ENCODE data around the gene NOG. TPM values are rescaled to one million over a fixed set of nuclear protein-coding genes. Genes with fewer than 3 reads are reported as not detected.

Gene NOG
- total RNA-seq (ENCODE audit: unreplicated experiment): not detected
- long read RNA-seq: 0 reads

DNA sequence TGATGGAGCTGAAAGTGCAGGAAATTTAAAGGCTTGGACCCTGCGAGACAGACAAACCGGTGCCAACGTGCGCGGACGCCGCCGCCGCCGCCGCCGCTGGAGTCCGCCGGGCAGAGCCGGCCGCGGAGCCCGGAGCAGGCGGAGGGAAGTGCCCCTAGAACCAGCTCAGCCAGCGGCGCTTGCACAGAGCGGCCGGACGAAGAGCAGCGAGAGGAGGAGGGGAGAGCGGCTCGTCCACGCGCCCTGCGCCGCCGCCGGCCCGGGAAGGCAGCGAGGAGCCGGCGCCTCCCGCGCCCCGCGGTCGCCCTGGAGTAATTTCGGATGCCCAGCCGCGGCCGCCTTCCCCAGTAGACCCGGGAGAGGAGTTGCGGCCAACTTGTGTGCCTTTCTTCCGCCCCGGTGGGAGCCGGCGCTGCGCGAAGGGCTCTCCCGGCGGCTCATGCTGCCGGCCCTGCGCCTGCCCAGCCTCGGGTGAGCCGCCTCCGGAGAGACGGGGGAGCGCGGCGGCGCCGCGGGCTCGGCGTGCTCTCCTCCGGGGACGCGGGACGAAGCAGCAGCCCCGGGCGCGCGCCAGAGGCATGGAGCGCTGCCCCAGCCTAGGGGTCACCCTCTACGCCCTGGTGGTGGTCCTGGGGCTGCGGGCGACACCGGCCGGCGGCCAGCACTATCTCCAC is at the start of gene NOG:
Gene NOG, plus strand, starts transcription at position 54 of the 674 bp plus-strand sequence. Its CDS starts 525 bp downstream, at position 579.
- H3K4me1 Mint-ChIP-seq (ENCODE audit: low read depth, unreplicated experiment): peaks cover 6% of the 10 kb centered on the region
- H3K27ac Mint-ChIP-seq (ENCODE audit: unreplicated experiment): no peak within 1 kb of the TSS

DNA sequence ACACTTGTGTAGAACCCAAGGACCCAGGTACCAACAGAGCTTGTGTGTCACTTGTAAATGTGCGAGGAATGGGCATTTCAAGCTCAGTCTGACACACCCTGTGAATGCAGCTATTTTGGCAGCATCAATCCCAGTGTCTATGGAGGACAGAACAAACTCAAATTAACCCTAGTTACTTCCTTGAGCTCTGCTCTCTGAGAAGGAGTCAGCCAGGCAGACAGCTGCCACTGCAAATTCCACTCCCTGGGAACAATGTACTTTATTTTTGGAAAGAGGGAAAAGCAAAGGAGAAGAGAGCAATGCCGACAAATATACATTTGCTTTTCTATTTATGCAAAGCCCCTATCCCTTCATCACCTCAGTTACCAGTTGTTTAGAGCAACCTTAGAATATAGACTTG is 48.4 kb upstream of the NOG start:
- no peaks in the 10 kb centered on the region for H3K9me3 Mint-ChIP-seq (ENCODE audit: unreplicated experiment)
- H3K4me1 Mint-ChIP-seq (ENCODE audit: low read depth, unreplicated experiment): no peaks in the 10 kb centered on the region
- DNase-seq: no peak
- no peak overlapping the region for H3K27ac Mint-ChIP-seq (ENCODE audit: unreplicated experiment)
- peaks cover 2% of the 10 kb centered on the region for H3K27me3 Mint-ChIP-seq (ENCODE audit: unreplicated experiment)
- H3K36me3 Mint-ChIP-seq (ENCODE audit: unreplicated experiment): peaks cover 5% of the 10 kb centered on the region
- no peak overlapping the region for H3K4me3 Mint-ChIP-seq (ENCODE audit: unreplicated experiment)
- TF ChIP-seq, protein P1, sequence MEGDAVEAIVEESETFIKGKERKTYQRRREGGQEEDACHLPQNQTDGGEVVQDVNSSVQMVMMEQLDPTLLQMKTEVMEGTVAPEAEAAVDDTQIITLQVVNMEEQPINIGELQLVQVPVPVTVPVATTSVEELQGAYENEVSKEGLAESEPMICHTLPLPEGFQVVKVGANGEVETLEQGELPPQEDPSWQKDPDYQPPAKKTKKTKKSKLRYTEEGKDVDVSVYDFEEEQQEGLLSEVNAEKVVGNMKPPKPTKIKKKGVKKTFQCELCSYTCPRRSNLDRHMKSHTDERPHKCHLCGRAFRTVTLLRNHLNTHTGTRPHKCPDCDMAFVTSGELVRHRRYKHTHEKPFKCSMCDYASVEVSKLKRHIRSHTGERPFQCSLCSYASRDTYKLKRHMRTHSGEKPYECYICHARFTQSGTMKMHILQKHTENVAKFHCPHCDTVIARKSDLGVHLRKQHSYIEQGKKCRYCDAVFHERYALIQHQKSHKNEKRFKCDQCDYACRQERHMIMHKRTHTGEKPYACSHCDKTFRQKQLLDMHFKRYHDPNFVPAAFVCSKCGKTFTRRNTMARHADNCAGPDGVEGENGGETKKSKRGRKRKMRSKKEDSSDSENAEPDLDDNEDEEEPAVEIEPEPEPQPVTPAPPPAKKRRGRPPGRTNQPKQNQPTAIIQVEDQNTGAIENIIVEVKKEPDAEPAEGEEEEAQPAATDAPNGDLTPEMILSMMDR (IDR thresholded peaks at IDR 0.05; ENCODE audit: partially characterized antibody, unreplicated experiment): no peak

More for the DNA sequence above, at the start of gene NOG:
- Mint-ChIP-seq H3K9me3 (ENCODE audit: unreplicated experiment) (peaks cover 10% of the 10 kb centered on the region), H3K36me3 (ENCODE audit: unreplicated experiment) (no peaks in the 10 kb centered on the region), H3K27me3 (ENCODE audit: unreplicated experiment) (peaks cover 20% of the 10 kb centered on the region), H3K4me3 (ENCODE audit: unreplicated experiment) (peak within 1 kb of the TSS; percentile 90)
- DNase-seq: peak; percentile 73
- TF ChIP-seq, protein P1 (IDR thresholded peaks at IDR 0.05; ENCODE audit: partially characterized antibody, unreplicated experiment): no peak

DNA sequence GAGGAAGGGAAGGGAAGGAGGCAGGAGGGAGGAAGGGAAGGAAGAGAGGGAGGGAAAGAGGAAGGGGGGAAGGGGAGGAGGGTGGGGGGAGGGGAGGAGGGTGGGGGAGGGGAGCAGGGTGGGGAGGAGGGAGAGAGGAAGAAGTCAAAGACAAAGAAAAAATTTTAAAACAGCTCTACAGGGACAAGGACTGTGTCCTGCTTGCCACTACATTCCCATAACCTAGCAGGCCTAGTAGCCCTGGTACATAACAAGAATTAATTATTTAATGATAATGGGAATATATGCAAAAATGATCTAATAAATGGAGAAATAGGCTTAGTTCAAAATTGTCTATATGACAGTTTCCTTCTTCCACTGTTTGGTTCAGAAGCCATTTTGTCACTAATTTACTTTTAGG is 47.6 kb upstream of the NOG start:
- Mint-ChIP-seq H3K4me1 (ENCODE audit: low read depth, unreplicated experiment) (no peaks in the 10 kb centered on the region), H3K4me3 (ENCODE audit: unreplicated experiment) (no peak overlapping the region), H3K9me3 (ENCODE audit: unreplicated experiment) (no peaks in the 10 kb centered on the region), H3K27me3 (ENCODE audit: unreplicated experiment) (peaks cover 2% of the 10 kb centered on the region), H3K27ac (ENCODE audit: unreplicated experiment) (no peak overlapping the region), H3K36me3 (ENCODE audit: unreplicated experiment) (peaks cover 5% of the 10 kb centered on the region)
- TF ChIP-seq, protein P1 (IDR thresholded peaks at IDR 0.05; ENCODE audit: partially characterized antibody, unreplicated experiment): no peak
- DNase-seq: no peak

DNA sequence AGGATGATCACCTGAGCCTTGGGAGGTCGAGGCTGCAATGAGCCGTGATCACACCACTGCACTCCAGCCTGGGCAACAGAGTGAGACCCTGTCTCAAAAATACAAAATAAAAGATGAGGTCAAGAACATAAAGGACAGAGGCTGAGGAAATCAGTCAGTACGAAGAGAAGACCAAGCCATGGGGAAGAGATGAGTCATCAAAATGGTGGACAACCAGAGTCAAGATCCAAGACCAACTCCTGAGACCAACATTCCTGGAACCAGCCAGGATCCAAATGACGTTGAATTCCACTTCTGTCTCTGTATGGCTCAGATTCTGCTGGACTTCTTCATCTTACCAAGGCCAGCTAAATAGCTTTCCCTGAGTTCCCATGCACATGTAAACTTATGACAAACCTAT is 44.8 kb upstream of the NOG start:
- Mint-ChIP-seq H3K4me3 (ENCODE audit: unreplicated experiment) (no peak overlapping the region), H3K27me3 (ENCODE audit: unreplicated experiment) (peaks cover 4% of the 10 kb centered on the region), H3K36me3 (ENCODE audit: unreplicated experiment) (peaks cover 5% of the 10 kb centered on the region)

DNA sequence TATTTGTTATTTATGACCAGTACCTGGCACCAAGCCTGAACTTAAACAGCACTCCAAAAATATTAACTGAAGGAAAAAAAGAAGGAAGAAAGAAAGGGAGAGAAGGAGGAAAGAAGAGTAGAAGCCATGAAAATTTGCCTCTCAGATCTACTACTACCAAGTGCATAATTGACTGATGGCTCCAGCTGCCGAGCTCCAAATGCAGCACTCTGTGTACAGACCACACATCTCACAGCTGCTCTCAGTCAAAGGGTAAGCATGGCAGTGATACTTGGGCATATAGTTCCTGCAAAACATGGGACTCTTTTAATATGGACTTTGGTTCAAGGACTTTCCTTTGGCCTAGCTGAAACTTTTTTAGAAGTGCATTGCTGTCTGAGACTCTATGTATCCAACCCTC is 44.0 kb upstream of the NOG start:
- Mint-ChIP-seq H3K9me3 (ENCODE audit: unreplicated experiment) (no peaks in the 10 kb centered on the region), H3K27ac (ENCODE audit: unreplicated experiment) (no peak overlapping the region), H3K4me3 (ENCODE audit: unreplicated experiment) (no peak overlapping the region), H3K27me3 (ENCODE audit: unreplicated experiment) (peaks cover 4% of the 10 kb centered on the region), H3K36me3 (ENCODE audit: unreplicated experiment) (peaks cover 5% of the 10 kb centered on the region), H3K4me1 (ENCODE audit: low read depth, unreplicated experiment) (no peaks in the 10 kb centered on the region)
- TF ChIP-seq, protein P1 (IDR thresholded peaks at IDR 0.05; ENCODE audit: partially characterized antibody, unreplicated experiment): no peak
- no peak for DNase-seq

More for the DNA sequence above, 44.8 kb upstream of the NOG start:
- H3K27ac Mint-ChIP-seq (ENCODE audit: unreplicated experiment): no peak overlapping the region
- TF ChIP-seq, protein P1 (IDR thresholded peaks at IDR 0.05; ENCODE audit: partially characterized antibody, unreplicated experiment): no peak
- H3K4me1 Mint-ChIP-seq (ENCODE audit: low read depth, unreplicated experiment): no peaks in the 10 kb centered on the region
- no peaks in the 10 kb centered on the region for H3K9me3 Mint-ChIP-seq (ENCODE audit: unreplicated experiment)
- DNase-seq: no peak

All from glutamatergic neuron (in vitro differentiated cells).